ENCODE results near the gene SHROOM1. TPM values are rescaled to one million over a fixed set of nuclear protein-coding genes. Genes with fewer than 3 reads are reported as not detected.

SHROOM1 gene
- total and polyA plus RNA-seq, 9 of the 15 experiments (the other 6 are each of a cell fraction or from before 2014, with no cell fraction given): 0.44 to 26.5 (median 11.9) TPM

DNA sequence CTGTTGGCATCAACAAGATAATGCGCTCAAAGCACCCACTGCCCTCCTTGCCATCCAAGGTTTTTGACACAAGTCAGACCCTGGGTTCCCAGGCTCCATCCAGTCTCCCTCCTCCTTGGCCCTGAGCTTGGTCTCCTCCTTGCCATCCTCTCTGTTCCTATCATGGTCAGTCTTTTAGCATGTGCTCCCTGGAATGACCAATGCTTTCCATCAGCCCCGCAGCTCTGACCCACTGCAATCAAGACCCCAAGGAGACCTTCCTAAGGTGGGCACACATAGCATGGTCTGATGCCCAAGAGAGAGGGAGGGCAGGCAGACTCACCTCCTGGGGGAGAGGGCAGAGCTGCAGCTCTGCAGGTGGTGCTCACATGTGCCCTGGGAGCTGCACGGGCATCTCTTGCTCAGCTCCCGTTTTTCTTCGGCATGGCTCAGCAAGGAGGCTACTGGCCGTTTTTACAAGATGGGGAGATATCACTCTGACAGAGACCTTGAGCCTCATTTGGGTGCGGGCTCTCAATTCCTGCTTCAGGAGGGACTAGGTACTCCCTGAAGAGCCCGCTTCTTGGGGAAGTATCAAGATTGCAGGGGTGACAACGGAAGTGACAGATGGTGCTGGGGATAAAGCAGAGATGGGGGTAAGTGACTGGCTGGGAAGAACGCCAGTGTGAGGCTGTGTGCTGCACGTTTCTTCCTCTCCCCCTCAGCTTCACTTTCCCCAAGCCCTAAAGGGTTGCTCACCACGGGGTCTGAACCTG is 56.7 kb downstream of the SHROOM1 start (continued):
- TF ChIP-seq MAFG (tag; conservative IDR thresholded peaks at IDR 0.05) (no peak), BHLHE40 (IDR thresholded peaks at IDR 0.05; ENCODE audit: low read length) (peak; percentile 81), CBX5 (IDR thresholded peaks at IDR 0.05; ENCODE audit: borderline replicate concordance, low read depth) (no peak), MAFK (IDR thresholded peaks at IDR 0.05; ENCODE audit: low read length) (no peak), MTA3 (IDR thresholded peaks at IDR 0.05; ENCODE audit: borderline replicate concordance) (peak; percentile 40; the same call in 1 of the 2 replicates), SIRT6 (IDR thresholded peaks at IDR 0.05; ENCODE audit: low read depth, low read length) (no peak), ELF1 (tag; IDR thresholded peaks at IDR 0.05) (no peak), GABPB2 (CRISPR knock-in tag; conservative IDR thresholded peaks at IDR 0.05) (no peak), ZNF232 (CRISPR knock-in tag; IDR thresholded peaks at IDR 0.05) (no peak), TRIM28 (IDR thresholded peaks at IDR 0.05) (no peak), CREBBP (IDR thresholded peaks at IDR 0.05; ENCODE audit: low read depth, low read length) (no peak), POLR2B (IDR thresholded peaks at IDR 0.05; ENCODE audit: low read depth, partially characterized antibody) (no peak), IFI16 (CRISPR knock-in tag; IDR thresholded peaks at IDR 0.05) (no peak), TCF15 (CRISPR knock-in tag; IDR thresholded peaks at IDR 0.05) (no peak), ZNF431 (CRISPR knock-in tag; IDR thresholded peaks at IDR 0.05) (no peak), KAT2B (IDR thresholded peaks at IDR 0.05; ENCODE audit: low read depth, low read length) (no peak), CTBP1 (IDR thresholded peaks at IDR 0.05; ENCODE audit: borderline replicate concordance) (peak; percentile 78), ETV6 (IDR thresholded peaks at IDR 0.05; ENCODE audit: borderline replicate concordance in 1 of 2, low read depth in 2 of 2, low read length in 1 of 2) (peak; percentile 66 to 95; a peak in 3 of 4 replicates), ETV6 (CRISPR knock-in tag; IDR thresholded peaks at IDR 0.05; ENCODE audit: borderline replicate concordance) (no peak), RFX7 (CRISPR knock-in tag; IDR thresholded peaks at IDR 0.05) (no peak), CSDE1 (IDR thresholded peaks at IDR 0.05) (no peak), ZBED1 (IDR thresholded peaks at IDR 0.05) (no peak), XRCC3 (IDR thresholded peaks at IDR 0.05) (no peak)
- TF ChIP-seq, protein P1, sequence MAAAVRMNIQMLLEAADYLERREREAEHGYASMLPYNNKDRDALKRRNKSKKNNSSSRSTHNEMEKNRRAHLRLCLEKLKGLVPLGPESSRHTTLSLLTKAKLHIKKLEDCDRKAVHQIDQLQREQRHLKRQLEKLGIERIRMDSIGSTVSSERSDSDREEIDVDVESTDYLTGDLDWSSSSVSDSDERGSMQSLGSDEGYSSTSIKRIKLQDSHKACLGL (CRISPR knock-in tag; IDR thresholded peaks at IDR 0.05; ENCODE audit: borderline replicate concordance, poor library complexity, severe bottlenecking): no peak
- TF ChIP-seq, protein P2, sequence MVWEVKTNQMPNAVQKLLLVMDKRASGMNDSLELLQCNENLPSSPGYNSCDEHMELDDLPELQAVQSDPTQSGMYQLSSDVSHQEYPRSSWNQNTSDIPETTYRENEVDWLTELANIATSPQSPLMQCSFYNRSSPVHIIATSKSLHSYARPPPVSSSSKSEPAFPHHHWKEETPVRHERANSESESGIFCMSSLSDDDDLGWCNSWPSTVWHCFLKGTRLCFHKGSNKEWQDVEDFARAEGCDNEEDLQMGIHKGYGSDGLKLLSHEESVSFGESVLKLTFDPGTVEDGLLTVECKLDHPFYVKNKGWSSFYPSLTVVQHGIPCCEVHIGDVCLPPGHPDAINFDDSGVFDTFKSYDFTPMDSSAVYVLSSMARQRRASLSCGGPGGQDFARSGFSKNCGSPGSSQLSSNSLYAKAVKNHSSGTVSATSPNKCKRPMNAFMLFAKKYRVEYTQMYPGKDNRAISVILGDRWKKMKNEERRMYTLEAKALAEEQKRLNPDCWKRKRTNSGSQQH (CRISPR knock-in tag; IDR thresholded peaks at IDR 0.05): no peak

Measured in K562 (cell line).